ENCODE results near the gene SLCO3A1. TPM values are rescaled to one million over a fixed set of nuclear protein-coding genes. Genes with fewer than 3 reads are reported as not detected.

SLCO3A1 gene
- total RNA-seq, 2 donors from 2014 or later = 7.2 to 11.4 TPM

DNA sequence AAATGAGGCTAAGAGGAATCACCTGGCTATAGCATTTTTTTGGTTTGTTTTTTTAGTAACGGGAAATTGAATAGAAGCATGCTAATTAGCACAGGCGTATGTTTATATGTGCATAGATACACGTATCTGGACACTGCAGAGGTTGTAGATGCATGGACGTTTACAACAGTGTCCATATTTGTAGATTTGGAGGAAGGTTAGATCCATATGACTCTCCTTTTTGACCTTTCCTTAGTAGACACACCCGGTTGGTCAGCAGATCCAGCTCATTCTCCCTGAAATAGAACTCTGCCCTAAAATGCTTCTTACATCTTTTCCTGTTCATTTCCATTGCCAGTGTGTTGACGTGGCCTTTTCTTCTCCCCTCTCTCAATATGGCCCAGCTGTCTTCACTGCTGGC lies 60.1 kb downstream of the SLCO3A1 start:
- Mint-ChIP-seq H3K27me3 (ENCODE audit: insufficient read depth) (no peaks in the 10 kb centered on the region), H3K36me3 (ENCODE audit: low read depth) (no peaks in the 10 kb centered on the region), H3K4me1 (peaks cover 5% of the 10 kb centered on the region), H3K4me3 (no peak overlapping the region), H3K9me3 (no peaks in the 10 kb centered on the region), H3K27ac (no peak overlapping the region)
- Histone ChIP-seq H3K27ac (ENCODE audit: low read depth, low read length) (no peak overlapping the region), H3K9me3 (ENCODE audit: control insufficient read depth, low read length) (no peaks in the 10 kb centered on the region), H3K4me1 (ENCODE audit: control insufficient read depth, insufficient read depth, low read length) (no peaks in the 10 kb centered on the region), H3K27me3 (ENCODE audit: control insufficient read depth, insufficient read depth, low read length, poor library complexity, severe bottlenecking) (no peaks in the 10 kb centered on the region), H3K36me3 (ENCODE audit: control insufficient read depth, insufficient read depth, low read length) (no peaks in the 10 kb centered on the region), H3K9ac (ENCODE audit: extremely low read depth, low read length, poor library complexity, severe bottlenecking) (no peak overlapping the region), H3K4me3 (ENCODE audit: low read length) (no peak overlapping the region)
- TF ChIP-seq, protein P1, sequence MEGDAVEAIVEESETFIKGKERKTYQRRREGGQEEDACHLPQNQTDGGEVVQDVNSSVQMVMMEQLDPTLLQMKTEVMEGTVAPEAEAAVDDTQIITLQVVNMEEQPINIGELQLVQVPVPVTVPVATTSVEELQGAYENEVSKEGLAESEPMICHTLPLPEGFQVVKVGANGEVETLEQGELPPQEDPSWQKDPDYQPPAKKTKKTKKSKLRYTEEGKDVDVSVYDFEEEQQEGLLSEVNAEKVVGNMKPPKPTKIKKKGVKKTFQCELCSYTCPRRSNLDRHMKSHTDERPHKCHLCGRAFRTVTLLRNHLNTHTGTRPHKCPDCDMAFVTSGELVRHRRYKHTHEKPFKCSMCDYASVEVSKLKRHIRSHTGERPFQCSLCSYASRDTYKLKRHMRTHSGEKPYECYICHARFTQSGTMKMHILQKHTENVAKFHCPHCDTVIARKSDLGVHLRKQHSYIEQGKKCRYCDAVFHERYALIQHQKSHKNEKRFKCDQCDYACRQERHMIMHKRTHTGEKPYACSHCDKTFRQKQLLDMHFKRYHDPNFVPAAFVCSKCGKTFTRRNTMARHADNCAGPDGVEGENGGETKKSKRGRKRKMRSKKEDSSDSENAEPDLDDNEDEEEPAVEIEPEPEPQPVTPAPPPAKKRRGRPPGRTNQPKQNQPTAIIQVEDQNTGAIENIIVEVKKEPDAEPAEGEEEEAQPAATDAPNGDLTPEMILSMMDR (conservative IDR thresholded peaks at IDR 0.05) = no peak
- DNase-seq = no peak
- WGBS, 2 experiments (ENCODE audit: insufficient coverage in 1 of 2, insufficient read length in 1 of 2) = 87 to 90% methylated on average over 6 of the region's 6 CpGs

DNA sequence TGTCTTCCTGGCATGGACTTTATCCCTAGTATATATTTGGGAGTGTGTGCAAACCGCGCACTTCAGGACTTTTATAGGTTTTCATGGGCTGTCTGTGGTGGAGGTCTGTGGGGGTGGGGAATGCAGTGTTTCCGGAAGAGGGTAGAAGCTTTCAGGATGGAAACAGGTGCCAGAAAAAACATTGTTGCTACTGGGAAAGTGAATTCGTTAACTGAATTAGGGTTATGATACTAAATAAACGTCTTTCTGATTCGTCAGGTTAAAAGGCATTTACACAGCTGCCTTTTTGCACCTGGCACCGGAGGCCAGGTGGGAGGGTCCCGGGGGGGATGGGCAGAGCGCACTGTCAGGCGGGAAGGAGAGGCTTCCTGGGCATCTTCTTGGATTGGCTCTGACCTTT lies 62.1 kb downstream of the SLCO3A1 start:
- no peaks in the 10 kb centered on the region for H3K27me3 Mint-ChIP-seq (ENCODE audit: insufficient read depth)
- no peaks in the 10 kb centered on the region for H3K9me3 ChIP-seq (ENCODE audit: control insufficient read depth, low read length)
- no peaks in the 10 kb centered on the region for H3K36me3 Mint-ChIP-seq (ENCODE audit: low read depth)
- H3K4me3 ChIP-seq (ENCODE audit: low read length) = no peak overlapping the region
- WGBS, 2 experiments (ENCODE audit: insufficient coverage in 1 of 2, insufficient read length in 1 of 2) = 92 to 95% methylated on average over 10 of the region's 10 CpGs
- H3K36me3 ChIP-seq (ENCODE audit: control insufficient read depth, insufficient read depth, low read length) = no peaks in the 10 kb centered on the region
- DNase-seq = no peak
- no peaks in the 10 kb centered on the region for H3K27me3 ChIP-seq (ENCODE audit: control insufficient read depth, insufficient read depth, low read length, poor library complexity, severe bottlenecking)
- no peak overlapping the region for H3K27ac ChIP-seq (ENCODE audit: low read depth, low read length)
- no peaks in the 10 kb centered on the region for H3K4me1 Mint-ChIP-seq
- H3K27ac Mint-ChIP-seq = no peak overlapping the region
- no peaks in the 10 kb centered on the region for H3K9me3 Mint-ChIP-seq
- H3K4me3 Mint-ChIP-seq = no peak overlapping the region
- TF ChIP-seq, protein P1 (conservative IDR thresholded peaks at IDR 0.05) = no peak
- H3K9ac ChIP-seq (ENCODE audit: extremely low read depth, low read length, poor library complexity, severe bottlenecking) = no peak overlapping the region
- H3K4me1 ChIP-seq (ENCODE audit: control insufficient read depth, insufficient read depth, low read length) = no peaks in the 10 kb centered on the region

DNA sequence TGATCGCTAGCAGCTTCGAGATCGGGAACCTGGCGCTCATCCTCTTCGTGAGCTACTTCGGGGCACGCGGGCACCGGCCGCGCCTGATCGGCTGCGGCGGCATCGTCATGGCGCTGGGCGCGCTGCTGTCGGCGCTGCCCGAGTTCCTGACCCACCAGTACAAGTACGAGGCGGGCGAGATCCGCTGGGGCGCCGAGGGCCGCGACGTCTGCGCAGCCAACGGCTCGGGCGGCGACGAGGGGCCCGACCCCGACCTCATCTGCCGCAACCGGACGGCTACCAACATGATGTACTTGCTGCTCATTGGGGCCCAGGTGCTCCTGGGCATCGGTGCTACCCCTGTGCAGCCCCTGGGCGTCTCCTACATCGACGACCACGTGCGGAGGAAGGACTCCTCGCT lies 62.5 kb downstream of the SLCO3A1 start:
- H3K27ac ChIP-seq (ENCODE audit: low read depth, low read length) = no peak overlapping the region
- Mint-ChIP-seq H3K27ac (no peak overlapping the region), H3K4me3 (no peak overlapping the region), H3K4me1 (no peaks in the 10 kb centered on the region), H3K9me3 (no peaks in the 10 kb centered on the region), H3K36me3 (ENCODE audit: low read depth) (no peaks in the 10 kb centered on the region), H3K27me3 (ENCODE audit: insufficient read depth) (no peaks in the 10 kb centered on the region)
- no peak overlapping the region for H3K9ac ChIP-seq (ENCODE audit: extremely low read depth, low read length, poor library complexity, severe bottlenecking)
- no peak for DNase-seq
- no peak overlapping the region for H3K4me3 ChIP-seq (ENCODE audit: low read length)
- no peaks in the 10 kb centered on the region for H3K27me3 ChIP-seq (ENCODE audit: control insufficient read depth, insufficient read depth, low read length, poor library complexity, severe bottlenecking)
- TF ChIP-seq, protein P1 (conservative IDR thresholded peaks at IDR 0.05) = no peak
- 97 to 98% methylated on average over 45 to 48 of the region's 48 CpGs for WGBS, 2 experiments (ENCODE audit: insufficient coverage in 1 of 2, insufficient read length in 1 of 2)
- H3K9me3 ChIP-seq (ENCODE audit: control insufficient read depth, low read length) = no peaks in the 10 kb centered on the region
- no peaks in the 10 kb centered on the region for H3K36me3 ChIP-seq (ENCODE audit: control insufficient read depth, insufficient read depth, low read length)
- no peaks in the 10 kb centered on the region for H3K4me1 ChIP-seq (ENCODE audit: control insufficient read depth, insufficient read depth, low read length)

Data from endodermal cell (in vitro differentiated cells).